ENCODE data around the gene PIEZO2. TPM values are rescaled to one million over a fixed set of nuclear protein-coding genes. Genes with fewer than 3 reads are reported as not detected.

The PIEZO2 gene
- total and polyA plus RNA-seq, 9 donors, result 2.0 to 8.5 (median 3.2) TPM

Small RNAs within 50 kb of the gene (microRNA-seq; reads per million reads assigned to microRNA genes)
- 0 reads per million in 3 donors for gene MIR6788

Small RNAs within 50 kb of the gene (small RNA-seq; reads per million reads assigned to genes)
- gene AP001180.3 (not detected), gene AP001180.5 (not detected), gene MIR6788 (not detected)

Data from ovary (tissue), 9 donors.